ENCODE data around the gene FBXO36. TPM values are rescaled to one million over a fixed set of nuclear protein-coding genes. Genes with fewer than 3 reads are reported as not detected.

Gene FBXO36
- total RNA-seq, 2 donors from 2014 or later: 0.52 to 2.0 TPM

DNA sequence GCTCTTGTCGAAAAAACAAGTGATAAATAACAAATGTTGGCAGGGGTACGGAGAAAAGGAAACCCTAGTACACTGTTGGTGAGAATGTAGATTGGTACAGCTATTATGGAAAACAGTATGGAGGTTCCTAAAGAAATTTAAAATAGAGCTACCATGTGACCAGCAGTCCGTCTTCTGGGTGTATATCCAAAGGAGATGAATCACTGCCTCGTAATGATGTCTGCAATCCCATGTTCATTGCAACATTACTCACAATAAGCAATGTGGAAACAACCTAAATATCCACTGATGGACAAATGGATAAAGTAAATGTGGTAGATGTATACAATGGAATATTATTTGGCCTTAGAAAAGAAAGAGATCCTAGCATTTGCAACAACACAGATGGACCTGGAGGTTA, 95.8 kb downstream of the FBXO36 start:
- intact Hi-C loops (cut with DNase I): no loop called here
- no peak overlapping the region for H3K4me3 ChIP-seq
- no peaks in the 10 kb centered on the region for H3K4me1 ChIP-seq
- no peak for TF ChIP-seq POLR2A (IDR thresholded peaks at IDR 0.05)
- H3K36me3 ChIP-seq (replicated peaks in 1 of 2; ENCODE audit: insufficient read depth in 1 of 2, low read depth in 2 of 2): no peaks in the 10 kb centered on the region
- H3K9me3 ChIP-seq: no peaks in the 10 kb centered on the region
- ATAC-seq (no peak), DNase-seq (no peak)
- WGBS, 2 donors: 82 to 93% methylated on average over 4 of the region's 4 CpGs
- H3K27ac ChIP-seq: no peak overlapping the region
- no peaks in the 10 kb centered on the region for H3K27me3 ChIP-seq

DNA sequence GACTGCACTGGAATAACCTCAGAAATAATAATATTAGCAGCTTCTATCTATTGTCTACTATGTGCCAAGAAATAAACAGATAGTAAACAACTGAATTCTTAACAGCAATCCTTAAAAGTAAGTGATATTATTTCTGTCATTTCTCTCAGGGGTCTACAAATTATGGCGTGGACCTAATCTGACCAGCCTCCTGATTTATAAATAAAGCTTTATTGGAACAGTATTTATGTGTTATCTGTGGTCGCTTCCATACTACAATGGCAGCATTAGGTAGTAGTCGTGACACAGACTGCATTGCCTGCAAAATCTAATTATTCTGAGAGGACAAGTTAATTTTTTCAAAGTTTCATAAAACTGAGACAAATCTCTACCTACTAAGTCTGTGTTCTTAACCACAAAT, 97.4 kb downstream of the FBXO36 start:
- TF ChIP-seq POLR2A (IDR thresholded peaks at IDR 0.05): no peak
- TF ChIP-seq, protein P1, sequence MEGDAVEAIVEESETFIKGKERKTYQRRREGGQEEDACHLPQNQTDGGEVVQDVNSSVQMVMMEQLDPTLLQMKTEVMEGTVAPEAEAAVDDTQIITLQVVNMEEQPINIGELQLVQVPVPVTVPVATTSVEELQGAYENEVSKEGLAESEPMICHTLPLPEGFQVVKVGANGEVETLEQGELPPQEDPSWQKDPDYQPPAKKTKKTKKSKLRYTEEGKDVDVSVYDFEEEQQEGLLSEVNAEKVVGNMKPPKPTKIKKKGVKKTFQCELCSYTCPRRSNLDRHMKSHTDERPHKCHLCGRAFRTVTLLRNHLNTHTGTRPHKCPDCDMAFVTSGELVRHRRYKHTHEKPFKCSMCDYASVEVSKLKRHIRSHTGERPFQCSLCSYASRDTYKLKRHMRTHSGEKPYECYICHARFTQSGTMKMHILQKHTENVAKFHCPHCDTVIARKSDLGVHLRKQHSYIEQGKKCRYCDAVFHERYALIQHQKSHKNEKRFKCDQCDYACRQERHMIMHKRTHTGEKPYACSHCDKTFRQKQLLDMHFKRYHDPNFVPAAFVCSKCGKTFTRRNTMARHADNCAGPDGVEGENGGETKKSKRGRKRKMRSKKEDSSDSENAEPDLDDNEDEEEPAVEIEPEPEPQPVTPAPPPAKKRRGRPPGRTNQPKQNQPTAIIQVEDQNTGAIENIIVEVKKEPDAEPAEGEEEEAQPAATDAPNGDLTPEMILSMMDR (IDR thresholded peaks at IDR 0.05): no peak
- H3K4me1 ChIP-seq: no peaks in the 10 kb centered on the region
- 73 to 85% methylated on average over 3 of the region's 3 CpGs for WGBS, 2 donors
- H3K9me3 ChIP-seq: no peaks in the 10 kb centered on the region
- no peak overlapping the region for H3K27ac ChIP-seq
- intact Hi-C loops (cut with DNase I): no loop called here
- DNase-seq (no peak), ATAC-seq (no peak)
- no peaks in the 10 kb centered on the region for H3K27me3 ChIP-seq
- no peaks in the 10 kb centered on the region for H3K36me3 ChIP-seq (replicated peaks in 1 of 2; ENCODE audit: insufficient read depth in 1 of 2, low read depth in 2 of 2)
- no peak overlapping the region for H3K4me3 ChIP-seq

DNA sequence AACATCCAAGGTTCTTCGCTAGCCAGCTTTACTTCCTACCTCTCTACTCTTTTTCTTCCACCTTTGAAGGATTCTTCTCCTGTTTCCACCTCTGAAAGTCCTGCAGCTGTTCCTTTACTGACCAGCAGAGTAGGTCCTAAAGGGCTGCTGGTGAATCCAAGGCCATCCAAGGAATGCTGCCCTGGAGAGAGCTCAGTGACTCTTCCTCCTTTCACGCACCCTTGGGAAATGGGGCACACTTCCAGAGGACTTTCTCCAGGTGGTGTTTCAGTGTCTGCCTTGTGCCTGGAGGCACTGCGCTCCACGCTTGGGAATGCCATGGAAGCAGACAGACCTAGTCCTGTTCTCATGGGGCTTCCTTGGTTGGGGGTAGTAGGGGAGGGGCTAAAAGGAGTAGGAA, 101.0 kb downstream of the FBXO36 start:
- no peaks in the 10 kb centered on the region for H3K9me3 ChIP-seq
- H3K4me3 ChIP-seq: no peak overlapping the region
- TF ChIP-seq, protein P1 (IDR thresholded peaks at IDR 0.05): no peak
- no peak for TF ChIP-seq POLR2A (IDR thresholded peaks at IDR 0.05)
- intact Hi-C loops (cut with DNase I): no loop called here
- H3K4me1 ChIP-seq: no peaks in the 10 kb centered on the region
- H3K36me3 ChIP-seq (replicated peaks in 1 of 2; ENCODE audit: insufficient read depth in 1 of 2, low read depth in 2 of 2): no peaks in the 10 kb centered on the region
- ATAC-seq: no peak
- 83 to 91% methylated on average over 4 of the region's 4 CpGs for WGBS, 2 donors
- no peaks in the 10 kb centered on the region for H3K27me3 ChIP-seq
- DNase-seq: no peak
- H3K27ac ChIP-seq: no peak overlapping the region

DNA sequence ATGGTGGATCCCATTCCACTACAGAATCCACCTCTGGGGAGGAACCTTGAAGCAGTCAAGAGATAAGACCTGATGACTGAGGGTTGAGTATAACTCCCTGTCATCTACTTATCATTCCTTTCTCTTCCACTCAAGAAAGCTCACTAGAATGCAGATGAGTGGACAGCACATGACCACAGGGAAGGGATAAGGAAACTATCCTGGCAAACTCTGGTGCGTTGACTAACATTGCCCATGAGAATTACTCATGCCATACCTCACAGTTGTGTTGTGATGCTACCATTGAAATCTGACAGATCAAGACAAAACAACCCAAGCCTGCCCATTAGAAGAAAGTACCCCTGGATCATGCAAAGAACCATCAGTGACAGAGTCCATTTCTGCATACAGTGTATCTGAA, 119.9 kb downstream of the FBXO36 start:
- DNase-seq (no peak), ATAC-seq (no peak)
- Histone ChIP-seq H3K36me3 (replicated peaks in 1 of 2; ENCODE audit: insufficient read depth in 1 of 2, low read depth in 2 of 2) (no peaks in the 10 kb centered on the region), H3K27me3 (no peaks in the 10 kb centered on the region), H3K4me3 (no peak overlapping the region), H3K27ac (no peak overlapping the region), H3K4me1 (no peaks in the 10 kb centered on the region), H3K9me3 (no peaks in the 10 kb centered on the region)
- 87 to 88% methylated on average over 1 of the region's 1 CpG for WGBS, 2 donors
- intact Hi-C loops (cut with DNase I): no loop called here
- TF ChIP-seq POLR2A (IDR thresholded peaks at IDR 0.05): no peak
- TF ChIP-seq, protein P1 (IDR thresholded peaks at IDR 0.05): no peak

DNA sequence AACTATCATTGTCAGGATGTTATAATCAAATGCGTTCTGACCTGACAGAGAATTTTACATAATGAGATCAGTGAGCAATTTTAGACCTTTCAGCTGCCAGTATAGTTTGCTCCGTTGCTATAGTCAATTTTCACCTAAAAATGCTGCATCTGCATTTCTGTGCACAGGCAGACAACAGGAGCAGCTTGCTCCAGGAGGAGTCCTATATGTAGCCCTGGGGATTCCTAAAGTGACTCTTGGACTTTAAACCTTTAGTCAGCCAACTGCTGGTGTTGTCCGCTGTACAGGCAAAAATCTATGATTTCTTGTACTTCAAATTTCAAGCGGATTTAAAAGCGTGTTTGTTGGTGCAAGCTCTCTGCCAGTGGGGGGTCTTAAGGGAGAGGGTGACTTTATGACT, 120.7 kb downstream of the FBXO36 start:
- 91 to 95% methylated on average over 5 of the region's 5 CpGs for WGBS, 2 donors
- no peaks in the 10 kb centered on the region for H3K4me1 ChIP-seq
- no peaks in the 10 kb centered on the region for H3K36me3 ChIP-seq (replicated peaks in 1 of 2; ENCODE audit: insufficient read depth in 1 of 2, low read depth in 2 of 2)
- H3K9me3 ChIP-seq: no peaks in the 10 kb centered on the region
- DNase-seq (no peak), ATAC-seq (no peak)
- no peak overlapping the region for H3K4me3 ChIP-seq
- TF ChIP-seq POLR2A (IDR thresholded peaks at IDR 0.05): no peak
- TF ChIP-seq, protein P1 (IDR thresholded peaks at IDR 0.05): no peak
- H3K27me3 ChIP-seq: no peaks in the 10 kb centered on the region
- no peak overlapping the region for H3K27ac ChIP-seq
- intact Hi-C loops (cut with DNase I): no loop called here

All from body of pancreas (tissue), 4 donors.